ENCODE results near the gene ABCF3.
A peak's percentile ranks its signal among the peaks of the same experiment; 100 is the strongest.
"Not testable (repeated sequence)": the region's sequence is repeated elsewhere in the genome, so short reads cannot be mapped to it uniquely, and the experiment has no call there.

ABCF3 gene, protein sequence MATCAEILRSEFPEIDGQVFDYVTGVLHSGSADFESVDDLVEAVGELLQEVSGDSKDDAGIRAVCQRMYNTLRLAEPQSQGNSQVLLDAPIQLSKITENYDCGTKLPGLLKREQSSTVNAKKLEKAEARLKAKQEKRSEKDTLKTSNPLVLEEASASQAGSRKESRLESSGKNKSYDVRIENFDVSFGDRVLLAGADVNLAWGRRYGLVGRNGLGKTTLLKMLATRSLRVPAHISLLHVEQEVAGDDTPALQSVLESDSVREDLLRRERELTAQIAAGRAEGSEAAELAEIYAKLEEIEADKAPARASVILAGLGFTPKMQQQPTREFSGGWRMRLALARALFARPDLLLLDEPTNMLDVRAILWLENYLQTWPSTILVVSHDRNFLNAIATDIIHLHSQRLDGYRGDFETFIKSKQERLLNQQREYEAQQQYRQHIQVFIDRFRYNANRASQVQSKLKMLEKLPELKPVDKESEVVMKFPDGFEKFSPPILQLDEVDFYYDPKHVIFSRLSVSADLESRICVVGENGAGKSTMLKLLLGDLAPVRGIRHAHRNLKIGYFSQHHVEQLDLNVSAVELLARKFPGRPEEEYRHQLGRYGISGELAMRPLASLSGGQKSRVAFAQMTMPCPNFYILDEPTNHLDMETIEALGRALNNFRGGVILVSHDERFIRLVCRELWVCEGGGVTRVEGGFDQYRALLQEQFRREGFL

DNA sequence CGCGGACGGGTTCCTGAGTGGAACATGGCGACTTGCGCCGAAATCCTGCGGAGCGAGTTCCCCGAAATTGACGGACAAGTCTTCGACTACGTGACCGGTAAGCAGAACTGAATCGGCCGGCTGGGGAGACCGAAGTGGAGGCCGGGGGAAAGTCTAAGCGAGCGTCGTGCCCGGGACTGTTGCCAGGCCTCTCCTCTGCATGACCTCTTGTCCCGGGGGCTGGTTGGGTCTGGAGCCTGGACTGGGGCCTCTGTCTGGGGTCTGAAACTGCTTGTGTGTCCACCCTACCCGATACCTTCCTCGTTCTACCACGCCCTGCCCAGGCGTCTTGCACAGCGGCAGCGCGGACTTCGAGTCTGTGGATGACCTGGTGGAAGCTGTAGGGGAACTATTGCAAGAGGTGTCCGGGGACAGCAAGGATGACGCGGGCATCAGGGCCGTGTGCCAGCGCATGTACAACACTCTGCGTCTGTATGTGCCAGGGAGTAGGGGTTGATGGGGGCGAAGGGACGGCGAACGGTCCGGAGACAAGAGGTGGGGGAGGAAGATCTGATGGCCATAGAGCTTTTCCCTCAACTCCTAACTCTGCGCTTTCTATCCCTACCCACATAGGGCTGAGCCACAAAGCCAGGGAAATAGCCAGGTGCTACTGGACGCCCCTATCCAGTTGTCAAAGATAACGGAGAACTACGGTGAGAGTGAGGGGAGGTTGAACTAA is at the start of gene ABCF3:
TSS of gene ABCF3 (plus strand) at position 16 of the 718 bp plus-strand sequence. CDS start at position 25, 9 bp downstream.
- DNase-seq (ENCODE audit: low read depth in 1 of 2, low spot score in 1 of 2), result no peak
- no peak for TF ChIP-seq JUND (IDR thresholded peaks at IDR 0.05; ENCODE audit: low read depth)
- in situ Hi-C loops (cut with HindIII; ENCODE audit: low pct_unique_long_range_greater_than_20kb, low sequenced_read_pairs), result no loop called here

DNA sequence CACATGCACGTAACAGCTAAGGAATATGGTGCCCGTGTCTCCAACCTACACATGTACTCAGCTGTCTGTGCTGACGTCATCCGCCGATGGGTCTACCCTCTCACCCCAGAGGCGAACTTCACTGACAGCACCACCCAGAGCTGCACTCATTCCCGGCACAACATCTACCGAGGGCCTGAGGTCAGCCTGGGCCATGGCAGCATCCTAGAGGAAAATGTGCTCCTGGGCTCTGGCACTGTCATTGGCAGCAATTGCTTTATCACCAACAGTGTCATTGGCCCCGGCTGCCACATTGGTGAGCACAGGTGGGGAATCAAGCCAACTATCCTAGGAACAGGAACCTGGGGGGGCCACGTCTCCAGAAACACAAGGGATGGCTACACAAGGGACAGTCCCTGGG is 45.6 kb upstream of the ABCF3 start:
- DNase-seq (ENCODE audit: low read depth in 1 of 2, low spot score in 1 of 2), result no peak
- TF ChIP-seq JUND (IDR thresholded peaks at IDR 0.05; ENCODE audit: low read depth), result no peak
- in situ Hi-C loops (cut with HindIII; ENCODE audit: low pct_unique_long_range_greater_than_20kb, low sequenced_read_pairs), result no loop called here

DNA sequence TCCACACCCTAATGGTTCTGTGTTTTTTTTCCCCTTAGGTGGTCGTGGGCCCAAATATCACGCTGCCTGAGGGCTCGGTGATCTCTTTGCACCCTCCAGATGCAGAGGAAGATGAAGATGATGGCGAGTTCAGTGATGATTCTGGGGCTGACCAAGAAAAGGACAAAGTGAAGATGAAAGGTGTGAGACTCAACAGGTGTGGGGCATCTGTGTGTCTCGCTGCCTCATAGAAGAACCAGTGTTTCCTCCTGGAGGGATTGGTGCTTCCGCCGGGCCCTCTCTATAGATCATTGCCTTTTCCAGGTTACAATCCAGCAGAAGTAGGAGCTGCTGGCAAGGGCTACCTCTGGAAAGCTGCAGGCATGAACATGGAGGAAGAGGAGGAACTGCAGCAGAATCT is 43.8 kb upstream of the ABCF3 start:
- no peak for TF ChIP-seq JUND (IDR thresholded peaks at IDR 0.05; ENCODE audit: low read depth)
- in situ Hi-C loops (cut with HindIII; ENCODE audit: low pct_unique_long_range_greater_than_20kb, low sequenced_read_pairs), result no loop called here
- no peak for DNase-seq (ENCODE audit: low read depth in 1 of 2, low spot score in 1 of 2)

DNA sequence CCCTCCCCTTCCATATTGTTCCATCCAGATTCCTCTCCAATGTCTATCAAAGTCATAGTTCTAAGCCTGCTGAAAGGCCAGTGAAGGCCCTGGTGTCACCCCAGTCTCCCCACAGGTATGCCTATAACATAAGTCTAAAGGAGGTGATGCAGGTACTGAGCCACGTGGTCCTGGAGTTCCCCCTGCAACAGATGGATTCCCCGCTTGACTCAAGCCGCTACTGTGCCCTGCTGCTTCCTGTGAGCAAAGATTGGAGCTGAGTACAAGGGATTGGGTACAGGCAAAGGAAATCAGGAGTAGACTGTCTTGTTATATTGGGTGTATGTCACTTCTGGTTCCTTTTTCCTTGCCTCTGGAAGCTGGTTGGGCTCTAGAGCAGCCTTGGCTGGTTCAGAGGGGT is 42.7 kb upstream of the ABCF3 start:
- TF ChIP-seq JUND (IDR thresholded peaks at IDR 0.05; ENCODE audit: low read depth), result no peak
- in situ Hi-C loops (cut with HindIII; ENCODE audit: low pct_unique_long_range_greater_than_20kb, low sequenced_read_pairs), result no loop called here
- no peak for DNase-seq (ENCODE audit: low read depth in 1 of 2, low spot score in 1 of 2)

DNA sequence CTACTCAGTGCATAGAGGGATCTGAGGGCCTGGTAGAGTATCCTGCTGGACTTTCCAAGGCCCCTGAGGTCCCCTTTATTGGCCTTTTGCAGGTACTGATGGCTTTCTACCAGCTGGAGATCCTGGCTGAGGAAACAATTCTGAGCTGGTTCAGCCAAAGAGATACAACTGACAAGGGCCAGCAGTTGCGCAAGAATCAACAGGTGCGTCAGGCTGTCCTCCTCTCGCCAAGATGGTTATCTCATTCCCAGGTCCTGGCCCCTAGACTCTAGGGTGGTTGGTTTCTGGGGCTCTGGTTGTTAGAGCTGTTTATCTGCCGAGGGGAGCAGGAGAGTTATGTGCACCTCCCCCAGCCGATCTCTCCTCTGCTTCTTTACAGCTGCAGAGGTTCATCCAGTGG is 41.5 kb upstream of the ABCF3 start:
- TF ChIP-seq JUND (IDR thresholded peaks at IDR 0.05; ENCODE audit: low read depth), result no peak
- peak in 1 of 2 experiments; percentile 74 for DNase-seq (ENCODE audit: low read depth in 1 of 2, low spot score in 1 of 2)
- in situ Hi-C loops (cut with HindIII; ENCODE audit: low pct_unique_long_range_greater_than_20kb, low sequenced_read_pairs), result no loop called here

DNA sequence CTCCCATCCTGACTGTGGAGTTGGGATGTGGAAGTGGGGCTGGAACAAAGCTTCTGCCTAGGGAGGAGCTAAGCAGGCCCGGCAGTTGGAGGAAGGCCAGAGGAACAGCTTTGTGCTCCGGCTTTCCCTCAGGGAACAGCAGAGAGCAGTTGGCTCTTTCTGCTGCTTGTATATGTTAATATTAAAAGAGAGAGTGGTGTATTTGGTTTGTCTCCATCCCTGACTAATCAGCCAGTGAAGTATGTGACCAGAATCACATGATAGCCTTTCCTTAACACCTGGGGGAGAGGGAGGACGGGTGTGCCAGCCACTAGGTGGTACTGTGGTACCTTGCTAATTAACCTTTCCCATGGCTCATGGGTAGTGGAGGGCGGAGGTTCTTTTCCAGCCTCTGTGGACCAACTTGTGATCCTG is 40.9 kb upstream of the ABCF3 start:
- in situ Hi-C loops (cut with HindIII; ENCODE audit: low pct_unique_long_range_greater_than_20kb, low sequenced_read_pairs), result no loop called here
- no peak for TF ChIP-seq JUND (IDR thresholded peaks at IDR 0.05; ENCODE audit: low read depth)
- DNase-seq (ENCODE audit: low read depth in 1 of 2, low spot score in 1 of 2), result peak; percentile 90 to 92

DNA sequence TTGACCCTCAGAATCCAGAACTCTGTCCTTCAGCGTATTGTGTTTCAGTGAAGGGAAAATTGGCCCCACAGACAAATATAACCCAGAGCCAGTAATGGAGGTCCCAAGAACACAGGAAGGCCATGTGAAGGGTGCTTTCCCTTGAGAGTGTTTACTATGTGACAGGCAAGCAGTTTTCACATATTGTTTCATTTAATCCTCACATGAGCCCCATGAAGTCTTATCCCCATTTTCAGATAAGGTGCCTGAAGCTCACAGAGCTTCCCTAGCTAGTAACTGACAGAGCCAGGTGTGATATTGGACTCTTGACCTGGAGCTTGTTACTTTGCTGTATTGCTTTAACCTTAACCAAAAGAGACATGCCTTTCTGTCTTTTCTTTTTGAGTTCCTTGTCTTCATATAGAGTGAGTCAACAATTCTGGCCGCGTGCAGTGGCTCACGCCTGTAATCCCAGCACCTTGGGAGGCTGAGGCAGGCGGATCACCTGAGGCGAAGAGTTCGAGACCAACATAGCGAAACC is 40.2 kb upstream of the ABCF3 start:
- DNase-seq (ENCODE audit: low read depth in 1 of 2, low spot score in 1 of 2), result no peak
- no peak for TF ChIP-seq JUND (IDR thresholded peaks at IDR 0.05; ENCODE audit: low read depth)
- in situ Hi-C loops (cut with HindIII; ENCODE audit: low pct_unique_long_range_greater_than_20kb, low sequenced_read_pairs), result no loop called here

DNA sequence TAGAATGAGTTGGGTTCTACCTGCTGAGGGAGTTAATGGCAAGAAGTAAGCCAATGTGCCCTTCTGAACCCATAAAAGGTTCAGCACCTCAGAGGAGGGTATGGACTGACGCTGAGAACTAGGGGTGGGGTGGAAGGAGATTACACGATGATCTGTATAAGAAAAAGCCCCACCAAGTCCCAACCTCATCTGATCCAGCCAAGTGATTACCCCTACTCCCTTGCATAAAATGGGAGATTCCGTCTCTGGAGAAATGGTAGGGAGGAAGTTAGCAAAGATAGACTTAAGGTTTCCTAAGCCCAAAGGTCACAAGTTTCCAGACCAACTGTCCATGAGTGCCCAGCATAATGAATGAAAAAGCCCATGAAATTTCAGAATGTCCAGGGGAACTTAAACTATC is 37.9 kb upstream of the ABCF3 start:
- in situ Hi-C loops (cut with HindIII; ENCODE audit: low pct_unique_long_range_greater_than_20kb, low sequenced_read_pairs), result no loop called here
- TF ChIP-seq JUND (IDR thresholded peaks at IDR 0.05; ENCODE audit: low read depth), result no peak
- no peak for DNase-seq (ENCODE audit: low read depth in 1 of 2, low spot score in 1 of 2)

DNA sequence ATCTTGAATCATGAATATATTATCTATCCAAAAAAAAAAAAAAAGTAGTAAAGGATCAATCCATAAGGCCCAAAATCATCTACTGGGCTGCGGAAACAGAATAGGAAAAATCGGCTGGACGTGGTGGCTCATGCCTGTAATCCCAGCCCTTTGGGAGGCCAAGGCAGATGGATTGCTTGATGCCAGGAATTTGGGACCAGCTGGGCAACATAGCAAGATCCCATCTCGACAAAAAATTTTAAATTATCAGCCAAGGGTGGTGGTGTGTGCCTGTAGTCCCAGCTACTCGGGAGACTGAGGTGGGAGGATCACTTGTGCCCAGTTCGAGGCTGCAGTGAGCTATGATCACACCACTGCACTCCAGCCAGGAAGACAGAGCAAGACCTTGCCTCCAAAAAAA is 36.9 kb upstream of the ABCF3 start:
- DNase-seq (ENCODE audit: low read depth in 1 of 2, low spot score in 1 of 2), result no peak
- in situ Hi-C loops (cut with HindIII; ENCODE audit: low pct_unique_long_range_greater_than_20kb, low sequenced_read_pairs), result no loop called here
- no peak for TF ChIP-seq JUND (IDR thresholded peaks at IDR 0.05; ENCODE audit: low read depth)

DNA sequence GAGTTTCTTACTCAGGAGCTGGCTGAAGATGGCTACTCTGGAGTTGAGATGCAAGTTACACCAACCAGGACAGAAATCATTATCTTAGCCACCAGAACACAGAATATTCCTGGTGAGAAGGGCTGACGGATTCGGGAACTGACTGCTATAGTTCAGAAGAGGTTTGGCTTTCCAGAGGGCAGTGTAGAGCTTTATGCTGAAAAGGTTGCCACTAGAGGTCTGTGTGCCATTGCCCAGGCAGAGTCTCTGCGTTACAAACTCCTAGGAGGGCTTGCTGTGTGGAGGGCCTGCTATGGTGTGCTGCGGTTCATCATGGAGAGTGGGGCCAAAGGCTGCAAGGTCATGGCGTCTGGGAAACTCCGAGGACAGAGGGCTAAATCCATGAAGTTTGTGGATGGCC is 36.2 kb upstream of the ABCF3 start:
- in situ Hi-C loops (cut with HindIII; ENCODE audit: low pct_unique_long_range_greater_than_20kb, low sequenced_read_pairs), result not testable (repeated sequence)
- DNase-seq (ENCODE audit: low read depth in 1 of 2, low spot score in 1 of 2), result peak in 1 of 2 experiments; percentile 85

DNA sequence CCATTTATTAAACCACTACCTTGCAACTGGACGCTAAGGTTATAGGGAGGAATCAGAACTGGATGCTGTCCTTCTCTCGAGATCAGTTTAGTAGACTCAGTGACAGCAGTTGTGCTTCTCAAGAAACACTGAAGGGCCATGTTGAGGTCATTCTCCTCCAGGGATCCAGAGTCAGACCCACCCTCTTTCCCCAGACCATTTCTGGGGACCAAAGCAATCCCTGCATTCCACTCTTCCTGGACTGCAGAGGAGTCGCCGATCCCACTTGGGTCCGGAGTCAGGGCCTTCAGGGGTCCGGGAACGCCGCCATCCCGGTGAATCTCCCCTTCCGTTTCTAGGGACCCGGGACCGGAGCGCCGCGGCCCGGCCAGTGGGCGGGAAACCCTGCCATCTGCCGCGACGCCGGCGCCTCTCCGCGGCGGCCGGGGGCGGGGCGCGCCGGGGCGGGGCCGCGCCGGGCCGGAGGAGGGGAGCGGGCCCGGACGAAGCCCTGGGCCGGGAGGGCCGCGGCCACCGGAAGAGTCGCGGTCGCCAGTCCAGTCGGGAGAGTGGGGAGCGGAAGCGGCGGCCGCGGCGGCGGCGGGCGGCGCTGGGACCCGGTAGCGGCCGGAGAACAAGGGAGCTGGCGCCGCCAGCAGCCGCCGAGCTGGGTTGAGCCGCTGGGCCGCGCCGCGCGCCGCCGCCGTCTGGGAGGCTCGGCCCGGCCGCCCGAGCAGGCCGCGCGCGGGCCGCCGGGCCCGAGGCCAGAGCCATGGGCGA is 30.9 kb upstream of the ABCF3 start, which contains the start of gene DVL3:
TSS of gene DVL3 (plus strand) at position 493 of the 759 bp plus-strand sequence. CDS start at position 752, 259 bp downstream.
- DNase-seq (ENCODE audit: low read depth in 1 of 2, low spot score in 1 of 2), result peak; percentile 85 to 97
- in situ Hi-C loops (cut with HindIII; ENCODE audit: low pct_unique_long_range_greater_than_20kb, low sequenced_read_pairs), result no loop called here
- no peak for TF ChIP-seq JUND (IDR thresholded peaks at IDR 0.05; ENCODE audit: low read depth)

Data from T47D (cell line).